ENCODE results near the gene BOLA2.
"Not testable (repeated sequence)": the region's sequence is repeated elsewhere in the genome, so short reads cannot be mapped to it uniquely, and the experiment has no call there.

Gene BOLA2

DNA sequence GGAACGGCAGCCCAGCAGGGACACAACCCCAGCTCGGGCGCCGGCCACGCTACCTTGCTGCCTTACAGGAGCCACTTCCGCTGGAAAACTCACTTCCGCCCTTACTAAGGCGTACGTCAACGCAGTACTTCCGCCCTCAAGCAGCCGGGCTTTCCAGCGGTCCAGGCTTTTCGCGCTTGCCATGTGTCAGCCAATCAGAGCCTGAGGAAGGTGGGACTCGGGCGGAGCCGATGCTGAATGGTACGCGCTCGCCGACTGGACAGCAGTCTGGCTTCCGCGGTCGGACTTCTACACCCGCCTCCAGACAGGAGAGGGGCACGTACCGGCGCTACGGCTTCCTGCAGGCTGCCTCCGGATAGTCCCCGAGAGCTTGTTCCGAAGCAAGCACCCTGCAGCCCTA is at the start of gene BOLA2, which contains the start of gene SLX1B:
Gene BOLA2 (minus strand): TSS at position 83 of the 400 bp plus-strand sequence. CDS start 98 bp downstream, outside the sequence.
Gene SLX1B (plus strand): TSS at position 265 of the 400 bp plus-strand sequence.
- not testable (repeated sequence) for H3K4me1 ChIP-seq (ENCODE audit: insufficient read depth, insufficient read length); H3K36me3 ChIP-seq (ENCODE audit: insufficient read depth, insufficient read length, low read length); H3K4me3 ChIP-seq (ENCODE audit: insufficient read length, low read depth); H3K9me3 ChIP-seq (ENCODE audit: insufficient read depth, low read length); H3K27me3 ChIP-seq (ENCODE audit: insufficient read depth, insufficient read length); H3K9ac ChIP-seq (ENCODE audit: insufficient read length, low read depth); DNase-seq (ENCODE audit: low read depth, low spot score)

DNA sequence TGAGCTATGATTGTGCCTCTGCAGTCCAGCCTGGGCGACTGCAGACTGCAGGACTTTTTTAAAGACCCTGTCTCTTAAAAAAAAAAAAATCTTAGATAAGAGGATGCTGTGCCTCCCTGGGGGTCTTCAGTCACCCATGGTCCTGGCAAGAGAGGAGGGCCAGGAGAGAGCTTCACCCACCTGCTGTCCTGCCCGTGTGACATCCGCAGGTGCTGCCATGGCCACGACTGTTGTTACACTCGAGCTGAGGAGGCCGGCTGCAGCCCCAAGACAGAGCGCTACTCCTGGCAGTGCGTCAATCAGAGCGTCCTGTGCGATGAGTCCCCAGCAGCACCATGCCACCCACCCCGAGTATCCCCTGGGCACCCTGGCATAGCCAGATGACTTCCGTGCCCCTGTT is 28.1 kb upstream of the BOLA2 start:
- not testable (repeated sequence) for H3K9me3 ChIP-seq (ENCODE audit: insufficient read depth, low read length); H3K4me3 ChIP-seq (ENCODE audit: insufficient read length, low read depth); H3K27me3 ChIP-seq (ENCODE audit: insufficient read depth, insufficient read length); H3K4me1 ChIP-seq (ENCODE audit: insufficient read depth, insufficient read length); H3K36me3 ChIP-seq (ENCODE audit: insufficient read depth, insufficient read length, low read length); H3K9ac ChIP-seq (ENCODE audit: insufficient read length, low read depth); DNase-seq (ENCODE audit: low read depth, low spot score)

DNA sequence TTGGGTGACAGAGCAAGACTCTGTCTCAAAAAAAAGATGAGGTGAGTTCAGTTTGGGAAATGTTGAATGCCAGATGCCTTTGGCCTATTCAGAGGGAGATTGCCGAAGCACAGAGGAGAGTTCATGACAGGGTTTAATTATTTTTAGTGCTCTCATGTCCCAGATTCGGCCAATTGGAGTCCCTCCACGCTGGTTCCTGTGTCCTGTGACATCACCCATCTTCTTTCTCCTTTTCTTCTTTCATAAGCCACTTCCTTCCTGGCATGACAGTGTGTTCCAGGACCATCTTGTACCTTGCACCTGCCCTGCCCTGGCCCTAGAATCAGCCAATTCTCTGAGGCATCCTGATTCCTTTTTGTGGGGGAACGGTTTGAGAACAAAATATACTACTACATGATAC is 17.9 kb upstream of the BOLA2 start:
- not testable (repeated sequence) for H3K4me3 ChIP-seq (ENCODE audit: insufficient read length, low read depth); DNase-seq (ENCODE audit: low read depth, low spot score); H3K9me3 ChIP-seq (ENCODE audit: insufficient read depth, low read length); H3K4me1 ChIP-seq (ENCODE audit: insufficient read depth, insufficient read length); H3K9ac ChIP-seq (ENCODE audit: insufficient read length, low read depth); H3K27me3 ChIP-seq (ENCODE audit: insufficient read depth, insufficient read length); H3K36me3 ChIP-seq (ENCODE audit: insufficient read depth, insufficient read length, low read length)

DNA sequence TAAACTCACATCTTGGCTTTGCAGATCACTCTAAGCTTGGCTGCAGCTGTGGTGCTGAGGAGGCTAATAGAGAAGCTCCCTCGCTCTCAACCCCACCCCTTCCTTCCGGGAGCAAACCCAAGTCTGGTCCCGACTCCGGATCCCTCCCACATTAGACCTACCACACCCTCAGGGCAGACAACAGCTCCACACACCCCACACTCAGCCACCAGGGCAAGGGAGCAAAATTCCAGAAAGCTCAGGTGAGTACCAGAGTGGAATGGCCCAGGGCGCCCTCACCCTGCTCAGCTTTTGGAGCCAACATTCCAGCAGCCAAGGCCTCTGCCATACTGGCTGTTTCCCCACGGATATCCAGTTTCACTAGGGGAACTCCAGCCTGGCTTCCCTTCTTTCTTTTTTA is 15.5 kb upstream of the BOLA2 start:
- H3K4me1 ChIP-seq (ENCODE audit: insufficient read depth, insufficient read length); H3K9me3 ChIP-seq (ENCODE audit: insufficient read depth, low read length); H3K4me3 ChIP-seq (ENCODE audit: insufficient read length, low read depth); H3K36me3 ChIP-seq (ENCODE audit: insufficient read depth, insufficient read length, low read length); H3K27me3 ChIP-seq (ENCODE audit: insufficient read depth, insufficient read length); DNase-seq (ENCODE audit: low read depth, low spot score); H3K9ac ChIP-seq (ENCODE audit: insufficient read length, low read depth): not testable (repeated sequence)

DNA sequence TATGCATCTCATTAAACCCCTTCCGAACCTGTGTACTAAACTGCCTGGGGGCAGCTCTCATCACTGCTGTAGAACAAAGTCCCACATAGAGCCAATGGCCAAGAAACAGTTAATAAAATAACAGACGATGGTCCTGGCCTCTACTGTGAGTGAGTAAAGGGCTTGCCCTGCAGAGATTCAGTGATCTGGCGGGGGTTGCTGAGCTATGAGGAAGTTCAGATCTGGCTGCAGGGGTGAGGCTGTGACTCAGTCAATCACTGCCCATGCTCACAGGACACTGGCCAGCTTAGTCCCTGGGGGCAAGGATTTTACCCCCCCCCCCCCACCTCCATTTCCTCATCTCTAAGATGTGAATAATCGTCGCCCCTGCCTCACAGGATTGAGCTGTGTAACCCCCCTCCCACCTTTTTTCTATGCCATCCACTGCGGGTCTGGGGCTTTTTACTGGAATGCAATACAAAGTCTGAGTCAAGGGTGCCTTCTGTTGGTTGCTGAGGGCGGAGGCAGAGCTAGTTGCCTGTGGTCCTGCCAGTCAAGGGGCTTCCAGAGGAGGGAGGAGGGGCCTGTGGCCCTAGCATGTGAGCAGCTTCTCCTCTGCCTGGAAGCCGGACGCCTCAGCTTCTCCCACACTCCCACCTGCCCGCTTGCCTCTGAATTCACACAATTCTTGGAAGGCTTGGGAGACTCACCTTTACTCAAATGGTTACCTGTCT is 13.7 kb upstream of the BOLA2 start:
- not testable (repeated sequence) for H3K9ac ChIP-seq (ENCODE audit: insufficient read length, low read depth); H3K9me3 ChIP-seq (ENCODE audit: insufficient read depth, low read length); H3K4me3 ChIP-seq (ENCODE audit: insufficient read length, low read depth); DNase-seq (ENCODE audit: low read depth, low spot score); H3K4me1 ChIP-seq (ENCODE audit: insufficient read depth, insufficient read length); H3K27me3 ChIP-seq (ENCODE audit: insufficient read depth, insufficient read length); H3K36me3 ChIP-seq (ENCODE audit: insufficient read depth, insufficient read length, low read length)

DNA sequence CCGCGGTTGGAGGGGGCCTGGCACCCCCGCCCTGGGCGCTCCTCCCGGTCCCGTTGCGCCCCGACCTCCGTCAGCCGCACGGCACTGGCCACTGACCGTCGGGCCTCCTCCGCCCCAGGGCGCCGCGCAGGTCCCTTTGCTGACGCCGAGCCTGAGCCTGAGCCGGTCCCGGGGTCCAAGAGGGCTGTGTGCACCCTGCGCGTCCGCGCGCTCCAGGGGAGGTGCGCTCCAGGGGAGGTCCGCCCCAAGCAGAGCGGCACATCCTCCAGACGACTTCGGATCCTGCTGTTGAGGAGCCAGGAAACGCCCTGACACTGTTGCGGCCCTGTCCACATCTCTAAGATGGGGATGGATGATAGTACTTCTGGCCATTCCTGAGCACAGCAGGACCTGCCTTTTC is 12.8 kb upstream of the BOLA2 start:
- H3K4me3 ChIP-seq (ENCODE audit: insufficient read length, low read depth); DNase-seq (ENCODE audit: low read depth, low spot score); H3K36me3 ChIP-seq (ENCODE audit: insufficient read depth, insufficient read length, low read length); H3K4me1 ChIP-seq (ENCODE audit: insufficient read depth, insufficient read length); H3K27me3 ChIP-seq (ENCODE audit: insufficient read depth, insufficient read length); H3K9ac ChIP-seq (ENCODE audit: insufficient read length, low read depth); H3K9me3 ChIP-seq (ENCODE audit: insufficient read depth, low read length): not testable (repeated sequence)

DNA sequence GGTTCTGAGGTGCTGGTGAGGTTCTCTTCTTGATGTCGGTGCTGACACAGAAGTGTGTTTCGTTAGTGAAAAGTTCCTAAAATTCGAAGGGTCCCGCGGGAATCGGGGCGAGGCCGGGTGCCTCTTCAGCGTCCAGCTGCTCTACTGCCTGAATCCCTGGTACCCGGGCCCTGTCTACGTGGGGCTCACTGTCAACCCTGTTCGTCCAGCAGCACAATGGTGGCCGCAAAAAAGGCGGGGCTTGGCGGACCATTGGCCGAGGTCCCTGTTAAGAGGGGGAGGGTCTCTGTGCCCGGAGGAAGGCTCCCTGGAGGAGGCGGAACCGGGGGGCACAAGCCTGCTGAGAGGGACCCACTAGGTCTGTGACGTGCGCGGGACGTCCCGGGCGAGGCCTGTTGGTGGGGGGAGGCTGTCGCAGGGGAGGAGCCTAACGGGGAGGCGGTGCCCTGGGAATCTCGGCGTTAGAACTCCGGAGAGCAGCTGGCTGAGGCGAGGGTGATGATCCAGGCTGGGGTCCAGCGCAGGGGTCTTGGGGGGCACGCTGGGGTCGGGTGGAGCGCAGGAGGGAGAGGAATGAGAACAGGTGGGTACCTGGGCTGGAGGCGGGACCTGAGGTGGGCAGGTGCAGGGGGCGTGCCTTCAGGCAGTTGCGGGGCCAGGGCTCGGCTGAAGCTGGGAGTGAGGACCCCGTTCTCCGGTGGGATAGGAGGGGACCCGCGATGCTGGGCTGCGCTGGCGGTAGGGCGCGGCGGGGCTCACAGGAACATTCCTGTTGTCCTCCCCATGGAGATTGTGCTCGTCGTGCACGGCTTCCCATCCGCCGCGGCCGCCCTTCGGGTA is 12.1 kb upstream of the BOLA2 start:
- not testable (repeated sequence) for H3K4me3 ChIP-seq (ENCODE audit: insufficient read length, low read depth); H3K36me3 ChIP-seq (ENCODE audit: insufficient read depth, insufficient read length, low read length); H3K4me1 ChIP-seq (ENCODE audit: insufficient read depth, insufficient read length); H3K9me3 ChIP-seq (ENCODE audit: insufficient read depth, low read length); H3K9ac ChIP-seq (ENCODE audit: insufficient read length, low read depth); DNase-seq (ENCODE audit: low read depth, low spot score); H3K27me3 ChIP-seq (ENCODE audit: insufficient read depth, insufficient read length)

DNA sequence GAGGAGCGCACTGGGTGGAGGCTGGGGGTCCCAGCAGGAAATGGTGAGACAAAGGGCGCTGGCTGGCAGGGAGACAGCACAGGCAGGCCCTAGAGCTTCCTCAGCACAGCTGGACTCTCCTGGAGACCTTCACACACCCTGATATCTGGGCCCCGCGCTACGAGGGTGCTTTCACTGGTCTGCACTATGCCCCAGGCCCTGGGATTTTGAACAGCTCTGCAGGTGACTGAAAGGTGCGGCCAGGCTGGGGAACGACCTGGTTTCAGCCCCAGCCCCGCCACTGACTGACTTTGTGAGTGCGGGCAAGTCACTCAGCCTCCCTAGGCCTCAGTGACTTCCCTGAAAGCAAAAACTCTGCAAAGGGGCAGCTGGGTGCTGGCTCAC is 6.5 kb upstream of the BOLA2 start:
- H3K4me1 ChIP-seq (ENCODE audit: insufficient read depth, insufficient read length) = not testable (repeated sequence)

DNA sequence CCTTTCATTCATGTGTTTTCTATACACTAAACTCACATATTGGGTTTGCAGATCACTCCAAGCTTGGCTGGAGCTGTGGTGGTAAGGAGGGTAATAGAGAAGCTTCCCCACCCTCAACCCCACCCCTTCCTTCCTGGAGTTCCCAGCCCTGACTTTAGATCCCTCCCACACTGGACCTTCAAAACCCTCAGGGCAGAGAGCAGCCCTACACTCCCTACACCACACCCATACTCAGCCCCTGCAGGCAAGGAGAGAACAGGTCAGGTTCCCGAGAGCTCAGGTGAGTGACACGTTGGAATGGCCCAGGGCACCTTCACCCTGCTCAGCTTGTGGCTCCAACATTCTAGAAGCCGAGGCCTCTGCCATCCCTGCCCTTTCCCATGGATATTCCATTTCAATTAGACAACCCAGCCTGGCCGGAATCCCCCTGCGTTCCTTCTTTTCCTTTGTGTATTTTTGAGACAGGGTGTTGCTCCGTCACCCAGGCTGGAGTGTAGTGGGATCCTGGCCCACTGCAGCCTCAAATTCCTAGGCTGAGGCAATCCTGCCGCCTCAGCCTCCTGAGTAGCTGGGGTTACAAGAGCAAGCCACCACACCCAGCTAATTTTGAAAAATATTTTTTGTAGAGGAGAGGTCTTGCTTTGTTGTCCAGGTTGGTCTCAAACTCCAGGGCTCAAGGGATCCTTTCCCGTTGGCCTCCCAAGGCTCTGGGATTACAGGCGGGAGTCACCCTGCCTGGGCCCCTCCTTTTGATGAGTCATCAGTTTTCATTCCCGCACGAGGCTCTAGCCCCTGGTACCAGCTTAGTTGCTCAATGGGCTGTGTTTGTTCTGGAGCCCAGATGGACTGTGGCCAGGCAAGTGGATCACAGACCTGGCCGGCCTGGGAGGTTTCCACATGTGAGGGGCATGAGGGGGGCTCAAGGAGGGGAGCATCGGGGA is 5.8 kb upstream of the BOLA2 start, which contains the start of gene SULT1A4:
Gene SULT1A4 (plus strand): TSS at position 208 of the 941 bp plus-strand sequence. CDS start 1,473 bp downstream, outside the sequence.
- H3K9me3 ChIP-seq (ENCODE audit: insufficient read depth, low read length); H3K4me1 ChIP-seq (ENCODE audit: insufficient read depth, insufficient read length); DNase-seq (ENCODE audit: low read depth, low spot score); H3K4me3 ChIP-seq (ENCODE audit: insufficient read length, low read depth); H3K9ac ChIP-seq (ENCODE audit: insufficient read length, low read depth); H3K36me3 ChIP-seq (ENCODE audit: insufficient read depth, insufficient read length, low read length); H3K27me3 ChIP-seq (ENCODE audit: insufficient read depth, insufficient read length): not testable (repeated sequence)

More for the DNA sequence above, 6.5 kb upstream of the BOLA2 start:
- not testable (repeated sequence) for H3K4me3 ChIP-seq (ENCODE audit: insufficient read length, low read depth); H3K9me3 ChIP-seq (ENCODE audit: insufficient read depth, low read length); DNase-seq (ENCODE audit: low read depth, low spot score); H3K36me3 ChIP-seq (ENCODE audit: insufficient read depth, insufficient read length, low read length); H3K9ac ChIP-seq (ENCODE audit: insufficient read length, low read depth); H3K27me3 ChIP-seq (ENCODE audit: insufficient read depth, insufficient read length)

DNA sequence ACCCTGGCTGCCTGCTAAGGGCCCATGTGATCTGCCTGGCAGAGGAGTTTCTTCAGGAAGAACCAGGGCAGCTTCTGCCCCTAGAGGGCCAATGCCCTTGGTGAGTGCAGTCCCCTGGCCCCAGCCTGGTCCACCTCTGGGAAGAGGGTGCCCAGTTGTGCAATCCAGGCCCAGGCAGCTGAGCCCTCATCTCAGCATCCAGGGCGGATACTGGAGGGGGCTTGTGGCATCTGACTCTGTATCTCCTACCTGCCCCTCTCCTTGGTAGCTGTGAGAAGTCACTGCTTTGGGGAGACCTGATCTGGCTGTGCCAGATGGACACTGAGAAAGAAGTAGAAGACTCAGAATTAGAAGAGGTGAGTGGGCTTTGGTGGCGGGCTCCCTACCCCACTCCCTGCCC is 3.5 kb upstream of the BOLA2 start:
- not testable (repeated sequence) for H3K4me3 ChIP-seq (ENCODE audit: insufficient read length, low read depth); H3K27me3 ChIP-seq (ENCODE audit: insufficient read depth, insufficient read length); DNase-seq (ENCODE audit: low read depth, low spot score); H3K9ac ChIP-seq (ENCODE audit: insufficient read length, low read depth); H3K4me1 ChIP-seq (ENCODE audit: insufficient read depth, insufficient read length); H3K36me3 ChIP-seq (ENCODE audit: insufficient read depth, insufficient read length, low read length); H3K9me3 ChIP-seq (ENCODE audit: insufficient read depth, low read length)

DNA sequence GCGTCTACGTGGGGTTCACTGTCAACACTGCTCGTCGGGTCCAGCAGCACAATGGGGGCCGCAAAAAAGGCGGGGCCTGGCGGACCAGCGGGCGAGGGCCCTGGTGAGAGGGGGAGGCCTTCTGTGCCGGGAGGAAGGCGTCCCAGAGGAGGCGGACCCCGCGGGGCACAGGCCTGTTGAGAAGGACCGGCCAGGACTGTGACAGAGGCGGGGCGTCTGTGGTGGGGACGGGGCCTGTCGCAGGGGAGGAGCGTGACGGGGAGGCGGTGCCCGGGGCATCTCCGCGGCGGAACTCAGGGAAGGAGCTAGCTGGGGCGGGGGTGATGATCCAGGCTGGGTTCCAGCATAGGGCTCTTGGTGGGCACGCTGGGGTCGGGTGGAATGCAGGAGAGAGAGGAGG is 677 bp upstream of the BOLA2 start:
- H3K4me3 ChIP-seq (ENCODE audit: insufficient read length, low read depth); H3K36me3 ChIP-seq (ENCODE audit: insufficient read depth, insufficient read length, low read length); H3K27me3 ChIP-seq (ENCODE audit: insufficient read depth, insufficient read length); H3K9me3 ChIP-seq (ENCODE audit: insufficient read depth, low read length); H3K4me1 ChIP-seq (ENCODE audit: insufficient read depth, insufficient read length); DNase-seq (ENCODE audit: low read depth, low spot score); H3K9ac ChIP-seq (ENCODE audit: insufficient read length, low read depth): not testable (repeated sequence)
